H1 (cell line): ENCODE results near the gene C12orf56. TPM values are rescaled to one million over a fixed set of nuclear protein-coding genes. Genes with fewer than 3 reads are reported as not detected.

Experiments used
- CTCF ChIA-PET: fragments of 300-600 bp; sonication (Branson Sonifier 250); formaldehyde crosslinking; loops from one replicate; lab custom pipeline; 2021; ENCODE audit not compliant: partially characterized antibody; lab: Charles Lee
- POLR2A ChIA-PET: fragments of 300-600 bp; sonication (Branson Sonifier 250); formaldehyde crosslinking; loops from one replicate; lab custom pipeline; 2021; ENCODE audit warnings: inconsistent platforms; ENCODE audit not compliant: partially characterized antibody; lab: Charles Lee
- DNase-seq, 2 experiments: peaks; one replicate each; pipeline versions ENCODE4 v3.0.0 to v3.0.0-alpha.2; 2010 to 2022; ENCODE audit warnings: low spot score in 2 of 2, low read depth in 1 of 2, mixed read lengths in 1 of 2
- FAIRE-seq: peaks from 2 replicates; lab custom pipeline; 2011; peaks lifted over from hg19 to GRCh38; lab: Jason Lieb, UNC
- H2AFZ ChIP-seq: 2 replicates; pipeline ENCODE4 v1.8.1; 2012; ENCODE audit warnings: low read length, inconsistent platforms
- H2AK5ac ChIP-seq: 2 replicates; pipeline ENCODE4 v1.6.1; 2013; ENCODE audit warnings: low read depth, low read length
- H2BK120ac ChIP-seq: replicated peaks from 2 replicates; pipeline ENCODE3; 2013; ENCODE audit warnings: low read depth, low read length, inconsistent platforms
- H2BK12ac ChIP-seq: 2 replicates; pipeline ENCODE4 v1.6.1; 2013; ENCODE audit warnings: low read depth, low read length
- H2BK15ac ChIP-seq: 2 replicates; pipeline ENCODE4 v1.6.1; 2013; ENCODE audit warnings: low read length
- H2BK20ac ChIP-seq: 2 replicates; pipeline ENCODE4 v1.6.1; 2013; ENCODE audit warnings: low read length
- H2BK5ac ChIP-seq: 2 replicates; pipeline ENCODE4 v1.6.1; 2013; ENCODE audit warnings: low read depth, low read length
- H3K14ac ChIP-seq: 2 replicates; pipeline ENCODE4 v1.6.1; 2013; ENCODE audit warnings: inconsistent platforms; ENCODE audit not compliant: insufficient read length
- H3K18ac ChIP-seq: 2 replicates; pipeline ENCODE4 v1.6.1; 2013; ENCODE audit warnings: low read length; ENCODE audit errors: extremely low read depth
- H3K23ac ChIP-seq: 2 replicates; pipeline ENCODE4 v1.6.1; 2013; ENCODE audit warnings: inconsistent platforms; ENCODE audit not compliant: insufficient read length
- H3K23me2 ChIP-seq: 2 replicates; pipeline ENCODE4 v1.6.1; 2013; ENCODE audit warnings: low read depth, low read length
- H3K27ac ChIP-seq: 2 replicates; pipeline ENCODE4 v1.6.1; 2011; ENCODE audit warnings: low read depth, low read length, inconsistent platforms
- H3K27me3 ChIP-seq, 4 experiments: replicated peaks in 1 of 4; 1 replicate in 1 of 4; 2 replicates in 3 of 4; pipeline versions ENCODE4 v1.6.1 to v1.8.1; 2011 to 2013; ENCODE audit warnings: low read length in 3 of 4, mild to moderate bottlenecking in 3 of 4, inconsistent platforms in 2 of 4, mixed read lengths in 2 of 4, moderate library complexity in 1 of 4; ENCODE audit not compliant: control insufficient read depth in 3 of 4, insufficient read depth in 3 of 4; ENCODE audit errors: extremely low read depth in 1 of 4
- H3K36me3 ChIP-seq, 4 experiments: 2 replicates each; pipeline versions ENCODE4 v1.6.1 to v1.8.1; 2011 to 2013; ENCODE audit warnings: mild to moderate bottlenecking in 4 of 4, low read length in 3 of 4, moderate library complexity in 2 of 4, control low read depth in 1 of 4, inconsistent platforms in 1 of 4; ENCODE audit not compliant: insufficient read depth in 4 of 4, control insufficient read depth in 2 of 4
- H3K4ac ChIP-seq: replicated peaks from 2 replicates; pipeline ENCODE3; 2013; ENCODE audit warnings: low read length, low read depth, mixed read lengths, inconsistent platforms; ENCODE audit not compliant: insufficient read length
- H3K4me1 ChIP-seq, 4 experiments: replicated peaks in 1 of 4; 1 replicate in 1 of 4; 2 replicates in 3 of 4; pipeline versions ENCODE4 v1.6.1 to v1.8.1; 2011 to 2013; ENCODE audit warnings: low read length in 3 of 4, inconsistent platforms in 2 of 4, mixed read lengths in 1 of 4; ENCODE audit not compliant: insufficient read depth in 4 of 4, control insufficient read depth in 3 of 4
- H3K4me2 ChIP-seq, 2 experiments: 2 replicates each; pipeline versions ENCODE4 v1.6.1 to v1.8.1; 2011 to 2013; ENCODE audit warnings: low read depth in 2 of 2, low read length in 2 of 2, control low read depth in 1 of 2, inconsistent platforms in 1 of 2, mild to moderate bottlenecking in 1 of 2; ENCODE audit not compliant: insufficient read depth in 1 of 2
- H3K4me3 ChIP-seq, 4 experiments: fragments of 200-600, 300-600 bp in 1 of 4; sonication (generic), shearing (Covaris generic), sonication (Bioruptor Twin) in 1 of 4; 2 replicates each; pipeline versions ENCODE4 v1.5.1 to v1.8.1; 2011 to 2016; ENCODE audit warnings: low read length in 4 of 4, low read depth in 3 of 4, control low read depth in 2 of 4, inconsistent platforms in 2 of 4, mild to moderate bottlenecking in 2 of 4, mixed read lengths in 1 of 4, moderate library complexity in 1 of 4; ENCODE audit not compliant: insufficient read depth in 2 of 4; ENCODE audit errors: extremely low read depth in 1 of 4
- H3K56ac ChIP-seq: replicated peaks from 2 replicates; pipeline ENCODE3; 2013; ENCODE audit warnings: low read depth, mild to moderate bottlenecking, mixed read lengths, low read length, inconsistent platforms; ENCODE audit not compliant: insufficient read length
- H3K79me1 ChIP-seq: 2 replicates; pipeline ENCODE4 v1.6.1; 2013; ENCODE audit warnings: low read depth, low read length, control low read depth
- H3K79me2 ChIP-seq, 2 experiments: 2 replicates each; pipeline versions ENCODE4 v1.6.1 to v1.8.1; 2012 to 2013; ENCODE audit warnings: low read length in 2 of 2, mild to moderate bottlenecking in 2 of 2, inconsistent platforms in 1 of 2; ENCODE audit not compliant: insufficient read depth in 2 of 2, control insufficient read depth in 1 of 2
- H3K9ac ChIP-seq, 4 experiments: replicated peaks in 1 of 4; 1 replicate in 1 of 4; 2 replicates in 3 of 4; pipeline versions ENCODE4 v1.6.1 to v1.8.1; 2011 to 2013; ENCODE audit warnings: low read depth in 3 of 4, low read length in 3 of 4, control low read depth in 2 of 4, mild to moderate bottlenecking in 2 of 4, moderate library complexity in 2 of 4, inconsistent platforms in 1 of 4; ENCODE audit errors: extremely low read depth in 1 of 4
- H3K9me3 ChIP-seq, 2 experiments: 2 replicates each; pipeline versions ENCODE4 v1.6.1 to v1.8.1; 2012 to 2013; ENCODE audit warnings: mild to moderate bottlenecking in 2 of 2, moderate library complexity in 2 of 2, control low read depth in 1 of 2, inconsistent platforms in 1 of 2, low read depth in 1 of 2, low read length in 1 of 2, mixed read lengths in 1 of 2; ENCODE audit not compliant: insufficient read depth in 2 of 2
- H4K20me1 ChIP-seq, 2 experiments: replicated peaks in 1 of 2; 2 replicates each; pipeline versions ENCODE3 to v1.8.1; 2011 to 2013; ENCODE audit warnings: inconsistent platforms in 2 of 2, low read length in 2 of 2, mild to moderate bottlenecking in 1 of 2; ENCODE audit not compliant: insufficient read depth in 2 of 2, control insufficient read depth in 1 of 2
- H4K5ac ChIP-seq: 2 replicates; pipeline ENCODE4 v1.6.1; 2013; ENCODE audit warnings: low read length, low read depth, mixed read lengths, inconsistent platforms; ENCODE audit not compliant: insufficient read length
- H4K8ac ChIP-seq: 2 replicates; pipeline ENCODE4 v1.8.0; 2013; ENCODE audit warnings: mild to moderate bottlenecking, moderate library complexity, low read length, inconsistent platforms; ENCODE audit not compliant: insufficient read depth; ENCODE audit errors: extremely low read depth
- H4K91ac ChIP-seq: replicated peaks from 2 replicates; pipeline ENCODE3; 2013; ENCODE audit warnings: low read length, mixed read lengths, inconsistent platforms; ENCODE audit not compliant: insufficient read length
- BACH1 ChIP-seq: IDR thresholded peaks from 2 replicates; pipeline ENCODE4 v1.6.1; 2012; ENCODE audit warnings: low read length, improper control_type of control experiment
- CEBPB ChIP-seq: IDR thresholded peaks from 2 replicates; pipeline ENCODE4 v1.6.1; 2012; ENCODE audit warnings: low read depth, low read length
- EP300 ChIP-seq, 2 experiments: IDR thresholded peaks; 1 replicate in 1 of 2; 2 replicates in 1 of 2; pipeline ENCODE4 v1.6.1; 2011 to 2012; ENCODE audit warnings: low read depth in 2 of 2, low read length in 2 of 2, mild to moderate bottlenecking in 2 of 2, borderline replicate concordance in 1 of 2, inconsistent platforms in 1 of 2, moderate library complexity in 1 of 2
- HDAC2 ChIP-seq, 2 experiments: fragments of 300-600 bp in 1 of 2; sonication (generic) in 1 of 2; IDR thresholded peaks; 2 replicates each; pipeline ENCODE4 v1.6.1; 2011 to 2012; ENCODE audit warnings: low read depth in 2 of 2, low read length in 2 of 2, mild to moderate bottlenecking in 2 of 2, moderate library complexity in 2 of 2, borderline replicate concordance in 1 of 2, inconsistent platforms in 1 of 2
- JUN ChIP-seq: IDR thresholded peaks from 2 replicates; pipeline ENCODE4 v1.6.1; 2011; ENCODE audit warnings: low read depth, mild to moderate bottlenecking, improper control_type of control experiment, low read length
- JUND ChIP-seq: IDR thresholded peaks from 2 replicates; pipeline ENCODE4 v1.6.1; 2011; ENCODE audit warnings: mild to moderate bottlenecking, improper control_type of control experiment, low read length
- MAFK ChIP-seq: IDR thresholded peaks from 2 replicates; pipeline ENCODE4 v1.6.1; 2012; ENCODE audit warnings: low read depth, mild to moderate bottlenecking, improper control_type of control experiment, low read length
- SP4 ChIP-seq: IDR thresholded peaks from 2 replicates; pipeline ENCODE4 v1.6.1; 2012; ENCODE audit warnings: low read length, inconsistent platforms
- SUZ12 ChIP-seq: fragments of 200-600 bp; sonication (generic); IDR thresholded peaks from 2 replicates; pipeline ENCODE4 v1.6.1; 2012; ENCODE audit warnings: mild to moderate bottlenecking, inconsistent platforms, low read length, moderate library complexity, mixed read lengths
- TCF12 ChIP-seq: IDR thresholded peaks from 2 replicates; pipeline ENCODE4 v1.6.1; 2011; ENCODE audit warnings: low read depth, mild to moderate bottlenecking, low read length
- TEAD4 ChIP-seq: IDR thresholded peaks from 2 replicates; pipeline ENCODE4 v1.6.1; 2012; ENCODE audit warnings: low read depth, low read length, inconsistent platforms, mixed read lengths
- YY1 ChIP-seq: IDR thresholded peaks from 2 replicates; pipeline ENCODE4 v1.6.1; 2011; ENCODE audit warnings: low read depth, mild to moderate bottlenecking, low read length
- WGBS, 2 experiments: shearing (Covaris generic) in 1 of 2; methylation state at CpG; one replicate each; pipeline versions ENCODE4 v1.1.6 to v1.1.7; 2013 to 2015; ENCODE audit warnings: low lambda C conversion rate in 2 of 2, mixed read lengths in 2 of 2, inconsistent platforms in 1 of 2, low coverage in 1 of 2, missing lambda C conversion rate in 1 of 2; ENCODE audit not compliant: insufficient replicate concordance in 2 of 2, insufficient coverage in 1 of 2, insufficient read length in 1 of 2; ENCODE audit errors: extremely low coverage in 1 of 2, missing lambda C conversion rate in 1 of 2; 5-methylcytosine and 5-hydroxymethylcytosine counted together
- polyA plus RNA-seq, 7 experiments: library from polyadenylated mRNA; depleted of rRNA in 3 of 7; stranded (reverse) in 5 of 7; unstranded in 2 of 7; fragments of >200 nt in 5 of 7; fragments of 200-250 nt in 2 of 7; gene quantifications; 1 replicate in 5 of 7; 2 replicates in 1 of 7; 4 replicates in 1 of 7; pipeline versions ENCODE4 v1.2.1 to v1.2.3, GENCODE V29; 2011 to 2013; ENCODE audit warnings: missing spikeins in 2 of 7, mixed read lengths in 2 of 7
- total RNA-seq: library from RNA; stranded (reverse); fragmentation: NEBNext Ultra II Directional; extraction: Animal tissue kit (Norgen Biotek cat#: 25700); gene quantifications from 2 replicates; pipeline ENCODE4 v1.2.1, GENCODE V29; 2021
- TF ChIP-seq, protein P1 (sequence below): IDR thresholded peaks from 2 replicates; pipeline ENCODE4 v1.6.1; 2012; ENCODE audit warnings: low read length, inconsistent platforms

The C12orf56 gene
- total and polyA plus RNA-seq, 2 of the 8 experiments (the other 6 are each of a cell fraction or from before 2014, with no cell fraction given) = 1.1 to 2.9 TPM

DNA sequence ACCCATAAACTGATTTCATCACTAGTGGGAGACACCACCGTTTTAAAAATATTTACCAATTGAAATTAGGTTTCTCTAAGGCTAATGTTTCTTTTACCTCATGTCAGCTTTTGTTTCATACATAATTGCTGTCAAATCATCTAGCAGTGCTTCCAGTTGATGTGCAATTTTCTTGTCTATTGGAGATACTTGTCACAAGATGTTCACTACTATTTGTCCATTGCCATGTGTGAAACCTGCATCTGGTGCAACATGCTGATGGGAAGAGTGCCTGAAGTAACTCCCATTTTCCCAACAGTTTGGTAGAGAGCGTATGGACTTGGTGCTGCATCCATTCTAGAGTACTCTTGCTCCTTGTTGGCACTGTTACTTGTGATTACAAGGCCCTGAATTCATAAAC is 23.3 kb upstream of the C12orf56 start:
- no peak overlapping the region for H3K18ac ChIP-seq
- ChIA-PET POLR2A (interaction anchor here (1.0 to 9.6 kb wide), 4 partner anchors 8 to 86 kb away, joined by 3 to 100 read pairs (median 6); no protein-coding TSS in a partner anchor), CTCF (no interaction called here)
- H3K79me2 ChIP-seq = peaks cover 0 to 33% of the 10 kb centered on the region in 2 experiments; a peak in 2 of 4 replicates
- WGBS, 2 experiments = 91% methylated on average over 2 of the region's 2 CpGs; no CpG with 5 or more reads in 1 of the 2 experiments
- H3K56ac ChIP-seq = no peak overlapping the region
- H3K14ac ChIP-seq = no peak overlapping the region
- peaks cover 45 to 93% (median 73%) of the 10 kb centered on the region in 4 experiments for H3K36me3 ChIP-seq
- peaks cover 3 to 4% of the 10 kb centered on the region in 2 experiments for H4K20me1 ChIP-seq
- H2BK20ac ChIP-seq = no peak overlapping the region
- H2BK5ac ChIP-seq = no peak overlapping the region
- no peak overlapping the region for H2BK120ac ChIP-seq
- no peak overlapping the region for H2BK12ac ChIP-seq
- no peak overlapping the region for H3K4ac ChIP-seq
- H3K27ac ChIP-seq = no peak overlapping the region
- H3K79me1 ChIP-seq = peaks cover 6% of the 10 kb centered on the region
- H3K9me3 ChIP-seq = no peaks in the 10 kb centered on the region
- no peak for FAIRE-seq
- H4K91ac ChIP-seq = no peak overlapping the region
- H2BK15ac ChIP-seq = no peak overlapping the region
- no peak overlapping the region for H3K23ac ChIP-seq
- H2AFZ ChIP-seq = no peak overlapping the region
- no peaks in the 10 kb centered on the region for H3K23me2 ChIP-seq
- DNase-seq = no peak
- H3K4me3 ChIP-seq = no peak overlapping the region
- no peak overlapping the region for H2AK5ac ChIP-seq
- H3K9ac ChIP-seq = no peak overlapping the region
- H3K4me1 ChIP-seq = no peaks in the 10 kb centered on the region
- no peaks in the 10 kb centered on the region for H3K27me3 ChIP-seq
- H3K4me2 ChIP-seq = no peak overlapping the region
- no peak overlapping the region for H4K5ac ChIP-seq
- no peak overlapping the region for H4K8ac ChIP-seq
- TF ChIP-seq YY1 (no peak), SP4 (no peak), TEAD4 (no peak), SUZ12 (no peak), HDAC2 (IDR thresholded peaks at IDR 0.05; ENCODE audit: borderline replicate concordance in 1 of 2, low read depth in 2 of 2, low read length in 2 of 2) (no peak), JUND (no peak), MAFK (no peak), JUN (no peak), BACH1 (no peak), CEBPB (no peak), TCF12 (no peak), EP300 (IDR thresholded peaks at IDR 0.05; ENCODE audit: borderline replicate concordance in 1 of 2, low read depth in 2 of 2, low read length in 2 of 2) (no peak)
- TF ChIP-seq, protein P1, sequence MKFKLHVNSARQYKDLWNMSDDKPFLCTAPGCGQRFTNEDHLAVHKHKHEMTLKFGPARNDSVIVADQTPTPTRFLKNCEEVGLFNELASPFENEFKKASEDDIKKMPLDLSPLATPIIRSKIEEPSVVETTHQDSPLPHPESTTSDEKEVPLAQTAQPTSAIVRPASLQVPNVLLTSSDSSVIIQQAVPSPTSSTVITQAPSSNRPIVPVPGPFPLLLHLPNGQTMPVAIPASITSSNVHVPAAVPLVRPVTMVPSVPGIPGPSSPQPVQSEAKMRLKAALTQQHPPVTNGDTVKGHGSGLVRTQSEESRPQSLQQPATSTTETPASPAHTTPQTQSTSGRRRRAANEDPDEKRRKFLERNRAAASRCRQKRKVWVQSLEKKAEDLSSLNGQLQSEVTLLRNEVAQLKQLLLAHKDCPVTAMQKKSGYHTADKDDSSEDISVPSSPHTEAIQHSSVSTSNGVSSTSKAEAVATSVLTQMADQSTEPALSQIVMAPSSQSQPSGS = no peak
